ENCODE results near the gene ZNF521. TPM values are rescaled to one million over a fixed set of nuclear protein-coding genes. Genes with fewer than 3 reads are reported as not detected.

ZNF521 gene
- total and polyA plus RNA-seq, 2 donors (not counting 3 experiments of a cell fraction or from before 2014, with no cell fraction given): 111 to 168 TPM

DNA sequence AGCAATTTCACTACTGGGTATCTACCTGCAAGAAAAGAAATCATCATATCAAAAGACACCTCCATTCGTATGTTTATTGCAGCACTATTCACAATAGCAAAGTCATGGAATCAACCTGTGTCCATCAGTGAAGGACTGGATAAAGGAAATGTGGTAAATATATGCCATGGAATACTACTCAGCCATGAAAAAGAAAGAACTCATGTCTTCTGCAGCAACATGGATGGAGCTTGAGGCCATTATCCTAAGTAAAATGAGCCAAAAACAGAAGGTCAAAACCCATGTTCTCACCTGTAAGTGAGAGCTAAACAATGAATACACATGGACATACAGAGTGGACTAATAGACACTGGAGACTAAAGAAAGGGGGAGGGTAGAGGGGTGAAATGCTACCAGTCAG, 322.2 kb downstream of the ZNF521 start:
- CTCF ChIA-PET: no interaction called here
- Histone ChIP-seq H4K20me1 (replicated peaks; ENCODE audit: control insufficient read depth, extremely low read depth, insufficient read depth, low read length) (no peaks in the 10 kb centered on the region), H3K9ac (replicated peaks; ENCODE audit: extremely low read depth, insufficient read depth, low read length) (no peak overlapping the region), H3K9me3 (replicated peaks; ENCODE audit: control insufficient read depth, insufficient read depth, low read length) (no peaks in the 10 kb centered on the region), H3K27ac (ENCODE audit: insufficient read depth, low read depth, low read length) (no peak overlapping the region), H3K4me1 (ENCODE audit: control insufficient read depth, extremely low read depth, insufficient read depth, low read length) (no peaks in the 10 kb centered on the region), H3K79me2 (ENCODE audit: control insufficient read depth, insufficient read depth, low read length) (no peaks in the 10 kb centered on the region), H3K9me1 (replicated peaks; ENCODE audit: control insufficient read depth, extremely low read depth, insufficient read depth, low read length) (no peaks in the 10 kb centered on the region), H3K27me3 (ENCODE audit: control insufficient read depth in 2 of 2, insufficient read depth in 2 of 2, low read length in 2 of 2) (no peaks in the 10 kb centered on the region), H3K36me3 (ENCODE audit: control insufficient read depth in 2 of 2, extremely low read depth in 1 of 2, insufficient read depth in 2 of 2, low read length in 2 of 2) (no peaks in the 10 kb centered on the region), H3K4me3 (replicated peaks in 1 of 3; ENCODE audit: insufficient read depth in 1 of 3, low read depth in 1 of 3, low read length in 3 of 3) (no peak overlapping the region), H3K4me2 (ENCODE audit: insufficient read depth, low read length) (no peak overlapping the region), H2AFZ (ENCODE audit: low read depth, low read length) (no peak overlapping the region)
- intact Hi-C loops (cut with micrococcal nuclease): no loop called here
- dilution Hi-C loops (cut with MboI; ENCODE audit: extremely low pct_ligation_motif_present, low sequenced_read_pairs): no loop called here
- POLR2A ChIA-PET: no interaction called here
- DNase-seq (ENCODE audit: low read depth, low spot score) (no peak), FAIRE-seq (no peak)
- BruUV-seq (replicated peaks): no TSS peak
- no peak for TF ChIP-seq FOS (IDR thresholded peaks at IDR 0.05; ENCODE audit: borderline replicate concordance, insufficient read depth, low read length)
- no peak for TF ChIP-seq CTCF (IDR thresholded peaks at IDR 0.05; ENCODE audit: extremely low read depth in 1 of 2, insufficient read depth in 1 of 2, low read depth in 1 of 2, low read length in 2 of 2)
- no peak for TF ChIP-seq MYC (IDR thresholded peaks at IDR 0.05; ENCODE audit: low read depth, low read length)
- TF ChIP-seq JUN (IDR thresholded peaks at IDR 0.05; ENCODE audit: borderline replicate concordance, insufficient read depth, insufficient read length, low read depth): no peak
- no peak for TF ChIP-seq EZH2 (IDR thresholded peaks at IDR 0.05; ENCODE audit: borderline replicate concordance, low read depth, low read length, severe bottlenecking)
- TF ChIP-seq POLR2A (IDR thresholded peaks at IDR 0.05; ENCODE audit: low read depth, low read length): no peak
- TF ChIP-seq GATA2 (IDR thresholded peaks at IDR 0.05; ENCODE audit: insufficient read depth, insufficient read length, low read depth, low read length): no peak
- no peak for TF ChIP-seq MAX (IDR thresholded peaks at IDR 0.05; ENCODE audit: insufficient read depth, insufficient read length)
- TF ChIP-seq POLR2AphosphoS5 (IDR thresholded peaks at IDR 0.05; ENCODE audit: insufficient read depth, low read depth, low read length): no peak

Measured in endothelial cell of umbilical vein (primary cell).